Uterus (tissue), 2 donors: Measurements from ENCODE around the gene TOR1AIP2.

ENCODE experiments used
- POLR2A ChIP-seq, 2 donors: fragments of 450-650 bp; IDR thresholded peaks; one replicate each; pipeline ENCODE4 v1.6.1; 2016; ENCODE audit warnings: antibody characterized with exemption in 2 of 2, mild to moderate bottlenecking in 1 of 2, moderate library complexity in 1 of 2
- TF ChIP-seq, protein P1 (sequence below), 4 experiments: fragments of 200-600 bp in 2 of 4; fragments of 450-650 bp in 2 of 4; sonication (generic) in 2 of 4; IDR thresholded peaks; one replicate each; pipeline ENCODE4 v1.5.1; 2016 to 2019; ENCODE audit warnings: antibody characterized with exemption in 4 of 4, mild to moderate bottlenecking in 2 of 4, moderate library complexity in 1 of 4

DNA sequence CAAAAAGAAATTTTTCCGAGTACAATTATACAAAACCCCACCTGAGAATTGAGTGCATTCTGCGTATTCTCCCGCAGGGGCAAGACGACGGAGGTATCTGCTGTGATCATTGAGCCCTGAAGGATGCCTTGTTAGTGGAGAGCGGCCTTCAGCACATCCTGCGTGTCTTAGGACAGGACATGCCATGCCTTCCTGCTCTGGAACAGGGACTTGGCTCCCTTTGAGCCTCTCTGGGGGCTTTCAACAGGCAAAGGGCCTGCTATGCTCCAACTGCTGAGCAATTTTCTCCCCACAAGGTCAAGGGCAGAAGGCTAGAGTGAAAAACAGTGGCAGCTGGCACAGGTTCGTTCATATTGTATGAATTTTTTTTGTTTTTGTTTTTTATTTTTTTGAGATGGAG, 52.4 kb downstream of the TOR1AIP2 start:
- no peak for TF ChIP-seq POLR2A (IDR thresholded peaks at IDR 0.05)
- TF ChIP-seq, protein P1, sequence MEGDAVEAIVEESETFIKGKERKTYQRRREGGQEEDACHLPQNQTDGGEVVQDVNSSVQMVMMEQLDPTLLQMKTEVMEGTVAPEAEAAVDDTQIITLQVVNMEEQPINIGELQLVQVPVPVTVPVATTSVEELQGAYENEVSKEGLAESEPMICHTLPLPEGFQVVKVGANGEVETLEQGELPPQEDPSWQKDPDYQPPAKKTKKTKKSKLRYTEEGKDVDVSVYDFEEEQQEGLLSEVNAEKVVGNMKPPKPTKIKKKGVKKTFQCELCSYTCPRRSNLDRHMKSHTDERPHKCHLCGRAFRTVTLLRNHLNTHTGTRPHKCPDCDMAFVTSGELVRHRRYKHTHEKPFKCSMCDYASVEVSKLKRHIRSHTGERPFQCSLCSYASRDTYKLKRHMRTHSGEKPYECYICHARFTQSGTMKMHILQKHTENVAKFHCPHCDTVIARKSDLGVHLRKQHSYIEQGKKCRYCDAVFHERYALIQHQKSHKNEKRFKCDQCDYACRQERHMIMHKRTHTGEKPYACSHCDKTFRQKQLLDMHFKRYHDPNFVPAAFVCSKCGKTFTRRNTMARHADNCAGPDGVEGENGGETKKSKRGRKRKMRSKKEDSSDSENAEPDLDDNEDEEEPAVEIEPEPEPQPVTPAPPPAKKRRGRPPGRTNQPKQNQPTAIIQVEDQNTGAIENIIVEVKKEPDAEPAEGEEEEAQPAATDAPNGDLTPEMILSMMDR (IDR thresholded peaks at IDR 0.05): no peak
